ENCODE data around the gene SLC25A47. TPM values are rescaled to one million over a fixed set of nuclear protein-coding genes. Genes with fewer than 3 reads are reported as not detected.

The SLC25A47 gene
- total and polyA plus RNA-seq, 8 donors: 0.07 to 0.28 (median 0.12) TPM; not detected in 4

DNA sequence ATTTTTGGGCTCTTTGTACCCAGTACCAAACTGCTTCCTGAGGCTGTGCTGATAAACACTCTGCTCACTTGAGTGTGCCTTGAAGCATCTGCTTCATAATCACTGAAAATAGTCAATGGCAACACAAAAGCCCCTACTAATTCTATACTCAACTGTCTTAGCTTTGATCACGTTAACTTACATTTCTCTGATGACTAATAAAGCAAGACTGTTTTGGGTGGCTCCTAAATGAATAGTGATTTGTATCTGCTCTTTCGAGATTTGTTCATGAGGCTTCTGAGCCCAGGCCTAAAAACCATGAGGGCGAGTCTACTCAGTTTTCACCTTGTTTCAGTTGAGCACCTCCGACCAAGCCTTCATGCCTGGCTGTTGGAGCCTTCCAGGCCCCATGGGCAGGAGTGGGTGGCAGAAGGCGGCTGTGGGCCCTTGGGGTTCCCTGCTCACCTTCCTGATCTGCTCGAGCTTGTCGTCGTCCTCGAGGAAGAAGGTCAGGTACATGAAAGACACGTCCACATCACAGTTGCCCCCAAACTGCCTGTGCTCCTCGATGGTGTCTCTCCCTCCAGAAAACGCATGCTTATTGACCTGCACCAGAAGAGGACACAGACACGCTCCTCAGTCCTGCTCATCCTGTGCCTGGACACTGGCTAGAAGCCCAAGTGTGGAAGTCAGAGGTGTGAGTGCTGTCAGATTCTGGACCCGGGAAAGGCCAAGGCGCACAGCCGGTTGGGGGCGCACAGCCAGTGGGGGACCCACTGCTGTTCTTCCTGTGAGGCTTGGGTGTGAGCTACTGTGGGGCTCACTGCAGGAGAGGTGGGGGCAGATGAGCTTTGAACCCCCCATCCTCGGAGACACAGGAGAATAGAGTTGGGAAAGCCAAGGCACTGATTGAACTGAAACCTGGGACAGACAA lies 13.7 kb downstream of the SLC25A47 start:
- Histone ChIP-seq H3K9me3 (no peaks in the 10 kb centered on the region), H3K27ac (no peak overlapping the region), H3K4me3 (no peak overlapping the region), H3K4me1 (peaks cover 0 to 8% (median 0%) of the 10 kb centered on the region in 3 donors), H3K36me3 (peaks cover 0 to 25% (median 3%) of the 10 kb centered on the region in 3 donors), H3K27me3 (no peaks in the 10 kb centered on the region)
- no peak for ATAC-seq
- 87% methylated on average over 18 of the region's 18 CpGs for WGBS, 2 donors
- peak in 1 of 6 donors; percentile 30 for DNase-seq
- intact Hi-C loops (cut with DNase I): no loop called here
- no peak for FAIRE-seq
- TF ChIP-seq, protein P1, sequence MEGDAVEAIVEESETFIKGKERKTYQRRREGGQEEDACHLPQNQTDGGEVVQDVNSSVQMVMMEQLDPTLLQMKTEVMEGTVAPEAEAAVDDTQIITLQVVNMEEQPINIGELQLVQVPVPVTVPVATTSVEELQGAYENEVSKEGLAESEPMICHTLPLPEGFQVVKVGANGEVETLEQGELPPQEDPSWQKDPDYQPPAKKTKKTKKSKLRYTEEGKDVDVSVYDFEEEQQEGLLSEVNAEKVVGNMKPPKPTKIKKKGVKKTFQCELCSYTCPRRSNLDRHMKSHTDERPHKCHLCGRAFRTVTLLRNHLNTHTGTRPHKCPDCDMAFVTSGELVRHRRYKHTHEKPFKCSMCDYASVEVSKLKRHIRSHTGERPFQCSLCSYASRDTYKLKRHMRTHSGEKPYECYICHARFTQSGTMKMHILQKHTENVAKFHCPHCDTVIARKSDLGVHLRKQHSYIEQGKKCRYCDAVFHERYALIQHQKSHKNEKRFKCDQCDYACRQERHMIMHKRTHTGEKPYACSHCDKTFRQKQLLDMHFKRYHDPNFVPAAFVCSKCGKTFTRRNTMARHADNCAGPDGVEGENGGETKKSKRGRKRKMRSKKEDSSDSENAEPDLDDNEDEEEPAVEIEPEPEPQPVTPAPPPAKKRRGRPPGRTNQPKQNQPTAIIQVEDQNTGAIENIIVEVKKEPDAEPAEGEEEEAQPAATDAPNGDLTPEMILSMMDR (IDR thresholded peaks at IDR 0.05): no peak

DNA sequence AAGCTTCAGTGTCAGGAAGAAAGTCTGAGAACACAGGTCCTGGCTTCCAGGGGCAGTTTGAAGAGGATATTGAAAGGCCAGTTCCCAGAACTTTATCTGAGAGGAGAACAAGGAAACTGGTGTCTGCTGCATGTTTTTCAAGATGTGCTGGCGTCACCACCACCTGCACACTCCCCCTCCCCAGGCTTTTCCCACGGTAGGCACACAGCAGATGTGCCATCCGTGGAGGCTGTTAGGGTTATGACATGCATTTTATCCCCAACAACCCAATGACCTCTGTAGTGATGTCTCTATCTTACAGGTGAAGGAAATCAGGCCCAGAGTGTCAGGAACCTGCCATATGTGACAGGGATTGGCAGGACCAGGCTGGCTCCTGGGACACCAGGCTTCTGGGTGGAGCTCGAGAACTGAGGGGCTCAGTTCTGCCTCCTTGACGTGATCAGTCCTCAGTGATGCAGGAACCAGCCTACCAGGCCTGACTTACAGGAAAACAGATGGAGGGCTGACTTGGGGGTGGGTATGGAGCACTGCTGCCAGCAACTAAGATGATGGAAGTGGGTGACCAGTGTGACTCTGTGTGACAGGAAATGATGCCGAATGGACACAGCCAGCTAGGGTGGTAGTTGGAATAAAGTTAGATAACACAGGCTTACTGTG lies 16.8 kb downstream of the SLC25A47 start:
- intact Hi-C loops (cut with DNase I): no loop called here
- peak overlapping the region in 1 of 4 donors; percentile 85 for H3K27ac ChIP-seq
- H3K4me3 ChIP-seq: no peak overlapping the region
- WGBS, 2 donors: 83 to 89% methylated on average over 6 of the region's 6 CpGs
- peaks cover 0 to 13% (median 0%) of the 10 kb centered on the region in 3 donors for H3K4me1 ChIP-seq
- H3K27me3 ChIP-seq: no peaks in the 10 kb centered on the region
- H3K9me3 ChIP-seq: no peaks in the 10 kb centered on the region
- TF ChIP-seq, protein P1 (IDR thresholded peaks at IDR 0.05): no peak
- H3K36me3 ChIP-seq: peaks cover 0 to 29% (median 3%) of the 10 kb centered on the region in 3 donors
- DNase-seq: peak in 1 of 6 donors; percentile 19
- no peak for ATAC-seq
- no peak for FAIRE-seq

DNA sequence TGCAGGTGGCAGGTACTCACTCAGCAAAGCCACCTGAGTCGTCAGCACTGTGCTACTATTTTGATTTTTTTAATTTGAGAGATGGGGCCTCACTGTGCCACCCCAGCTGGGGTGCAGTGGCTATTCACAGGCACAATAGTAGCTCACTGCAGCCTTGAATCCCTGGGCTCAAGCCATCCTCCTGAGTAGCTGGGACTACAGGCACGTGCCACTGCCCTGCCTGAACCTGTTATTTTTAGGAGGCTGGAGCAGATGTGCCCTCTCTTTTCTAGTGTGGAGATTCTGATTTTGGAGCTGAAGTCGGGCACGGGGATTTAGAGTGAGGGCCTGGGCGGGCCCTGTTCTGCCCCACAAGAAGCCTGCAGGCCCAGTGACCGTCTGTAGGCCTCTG lies 17.3 kb downstream of the SLC25A47 start:
- TF ChIP-seq, protein P1 (IDR thresholded peaks at IDR 0.05): no peak
- peak in 1 of 6 donors; percentile 30 for DNase-seq
- no peak for ATAC-seq
- no peaks in the 10 kb centered on the region for H3K27me3 ChIP-seq
- H3K4me1 ChIP-seq: peaks cover 0 to 13% (median 0%) of the 10 kb centered on the region in 3 donors
- WGBS, 2 donors: 75 to 78% methylated on average over 6 of the region's 6 CpGs
- peak overlapping the region in 2 of 4 donors; percentile 85 to 88 for H3K27ac ChIP-seq
- peaks cover 0 to 29% (median 3%) of the 10 kb centered on the region in 3 donors for H3K36me3 ChIP-seq
- no peaks in the 10 kb centered on the region for H3K9me3 ChIP-seq
- H3K4me3 ChIP-seq: no peak overlapping the region
- intact Hi-C loops (cut with DNase I): no loop called here
- no peak for FAIRE-seq

DNA sequence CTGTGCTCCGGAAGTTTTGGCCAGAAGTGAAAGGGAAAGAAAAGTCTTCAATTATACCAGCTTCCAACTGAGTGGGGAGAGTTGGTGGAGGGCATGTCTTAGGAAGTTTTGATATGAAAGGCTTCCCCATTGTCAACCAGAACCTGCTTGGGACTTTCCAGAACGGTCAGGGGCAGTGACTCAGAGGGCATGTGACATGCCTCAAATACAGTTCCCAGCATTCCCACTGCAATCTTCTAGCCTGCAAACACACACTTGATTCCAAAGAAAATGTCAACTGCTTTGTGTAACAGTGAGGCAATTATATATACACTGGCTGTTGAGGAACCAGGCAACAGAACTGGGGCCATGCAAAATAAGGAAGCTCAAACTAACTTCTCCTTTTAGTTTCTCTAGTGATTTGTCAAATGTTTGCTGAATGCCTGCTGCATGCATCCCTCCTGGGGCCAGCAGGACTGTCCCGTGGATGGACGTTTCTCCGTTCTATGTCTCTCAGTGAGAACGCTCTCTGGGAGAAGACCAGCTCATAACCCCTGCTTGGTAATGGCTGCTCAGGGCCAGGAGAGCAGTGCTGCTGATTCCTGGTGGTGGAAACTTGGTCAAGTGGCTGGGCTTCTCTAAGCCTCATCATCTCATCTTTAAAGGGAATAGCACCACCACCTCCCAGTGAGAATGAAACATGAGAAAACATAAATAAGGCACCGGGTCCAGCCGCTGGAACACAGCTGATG lies 18.3 kb downstream of the SLC25A47 start:
- peaks cover 0 to 28% (median 3%) of the 10 kb centered on the region in 3 donors for H3K36me3 ChIP-seq
- no peaks in the 10 kb centered on the region for H3K27me3 ChIP-seq
- FAIRE-seq (no peak), DNase-seq (peak in 1 of 6 donors; percentile 67), ATAC-seq (peak; percentile 55 to 94 (median 86))
- intact Hi-C loops (cut with DNase I): no loop called here
- WGBS, 2 donors: 74 to 78% methylated on average over 8 of the region's 8 CpGs
- no peak overlapping the region for H3K4me3 ChIP-seq
- H3K9me3 ChIP-seq: no peaks in the 10 kb centered on the region
- TF ChIP-seq, protein P1 (IDR thresholded peaks at IDR 0.05): no peak
- H3K27ac ChIP-seq: peak overlapping the region in 2 of 4 donors; percentile 85 to 88
- peaks cover 0 to 13% (median 0%) of the 10 kb centered on the region in 3 donors for H3K4me1 ChIP-seq
